Measurements from ENCODE around the gene CFAP77.

CFAP77 gene

DNA sequence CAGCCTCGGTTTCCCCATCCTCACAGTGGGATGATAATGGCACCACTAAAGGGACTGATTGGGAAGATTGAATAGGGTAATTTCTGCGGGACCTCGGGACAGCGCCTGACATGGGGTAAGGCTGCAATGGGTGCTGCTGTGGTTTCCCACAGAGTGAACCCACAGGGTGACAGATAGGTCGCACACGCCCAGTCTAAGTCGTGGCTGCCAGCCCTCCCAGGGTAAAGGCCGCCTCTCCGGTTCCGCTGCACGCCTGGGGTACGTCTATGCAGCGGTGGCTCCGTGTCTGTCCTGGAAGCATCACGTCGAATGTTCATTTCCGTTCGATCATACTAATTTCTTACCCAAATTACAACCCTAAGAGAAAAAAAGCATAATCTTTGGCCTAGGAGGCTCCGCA lies 631 bp downstream of the CFAP77 start:
- DNase-seq = no peak

DNA sequence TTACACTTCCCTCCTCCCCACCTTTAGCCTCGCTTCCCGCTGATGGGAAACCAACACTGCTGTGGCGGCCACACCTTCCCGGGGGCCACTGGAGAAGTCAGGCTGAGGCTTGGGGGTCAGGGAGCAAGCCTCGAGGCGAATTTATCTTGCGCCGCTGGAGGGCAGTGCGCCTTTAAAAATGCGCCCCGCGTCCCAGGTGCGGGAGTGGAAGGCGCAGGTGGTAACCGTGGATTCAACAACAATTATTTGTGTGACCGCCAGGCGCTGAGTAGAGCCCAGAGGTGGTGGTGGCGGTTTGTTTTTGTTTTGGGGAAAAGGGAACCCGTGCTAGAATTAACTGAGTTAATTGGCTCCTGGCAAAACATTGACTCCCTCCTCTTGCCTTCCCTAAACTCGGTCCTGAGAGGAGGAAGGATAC lies 1.1 kb downstream of the CFAP77 start:
- DNase-seq = peak; percentile 50

GRCh38 chr9:132412089-132412488 lies 2.1 kb downstream of the CFAP77 start:
- no peak for DNase-seq

GRCh38 chr9:132413926-132414325 lies 3.9 kb downstream of the CFAP77 start:
- no peak for DNase-seq

DNA sequence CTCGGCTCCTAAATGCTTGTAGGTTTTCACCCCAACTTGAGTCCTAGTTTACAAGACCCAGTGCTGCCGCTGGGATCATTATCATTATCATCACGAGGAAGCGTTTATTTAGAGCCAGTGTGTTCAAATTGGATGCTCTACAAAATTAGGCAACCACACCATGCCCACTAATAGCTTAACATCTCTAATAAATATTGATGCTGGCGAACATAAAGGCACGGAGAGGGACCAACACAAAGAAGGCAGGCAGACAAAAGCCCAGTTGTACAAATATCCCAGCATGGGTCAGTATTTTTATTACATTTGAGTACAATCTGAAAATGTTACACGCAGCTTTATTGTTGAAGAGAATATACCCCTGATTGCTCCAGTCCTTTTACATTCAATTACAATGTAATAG lies 4.7 kb downstream of the CFAP77 start:
- DNase-seq = no peak

DNA sequence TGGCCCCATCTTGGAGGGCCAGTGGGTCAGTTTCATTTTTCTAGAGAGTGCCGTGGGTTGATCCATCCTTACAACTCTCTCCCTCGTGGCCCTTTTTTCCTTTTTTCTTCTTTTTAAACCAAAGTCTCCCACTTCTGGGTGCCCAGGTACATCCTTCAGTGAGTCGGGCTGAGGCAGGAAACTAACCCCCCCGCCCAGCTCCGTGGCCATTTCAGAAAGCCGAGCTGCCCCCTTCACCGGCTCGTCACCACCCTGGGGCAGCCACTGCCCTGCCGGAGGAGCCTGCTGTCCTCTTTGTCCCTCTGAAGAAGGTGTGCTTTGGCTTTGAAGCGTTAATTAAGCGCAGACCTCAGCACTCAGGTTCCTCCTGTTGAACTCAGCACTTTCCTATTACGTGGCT lies 5.2 kb downstream of the CFAP77 start:
- DNase-seq = no peak

DNA sequence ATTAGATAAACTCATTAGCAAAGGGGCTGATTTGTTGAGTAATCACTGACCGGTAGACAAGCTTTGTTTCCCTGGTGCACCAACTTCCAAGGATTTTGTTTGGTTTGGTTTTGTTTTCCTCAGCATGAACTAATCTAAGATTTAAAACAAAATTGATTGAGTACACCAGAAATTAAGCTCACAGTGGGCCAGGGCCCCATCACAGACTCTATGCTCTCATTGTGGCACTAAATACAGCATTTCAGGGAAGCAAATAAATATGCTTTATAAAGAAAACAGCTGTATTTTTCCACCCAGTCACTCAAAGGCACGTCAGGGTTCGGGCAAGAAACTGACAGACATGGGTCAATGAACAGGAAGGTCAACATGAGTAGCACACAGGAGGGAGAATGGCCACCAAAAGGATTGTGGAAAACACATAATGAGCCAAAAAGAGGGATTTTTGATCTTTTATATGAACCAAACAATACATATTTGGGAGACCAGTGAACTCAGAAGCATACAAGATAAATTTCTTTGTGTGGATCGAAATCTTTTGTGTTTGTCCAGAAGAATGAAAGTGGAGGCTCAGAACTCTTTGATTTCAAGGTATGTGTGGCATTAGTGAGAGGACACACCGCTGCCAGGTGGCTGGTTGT lies 8.8 kb downstream of the CFAP77 start:
- DNase-seq = no peak

DNA sequence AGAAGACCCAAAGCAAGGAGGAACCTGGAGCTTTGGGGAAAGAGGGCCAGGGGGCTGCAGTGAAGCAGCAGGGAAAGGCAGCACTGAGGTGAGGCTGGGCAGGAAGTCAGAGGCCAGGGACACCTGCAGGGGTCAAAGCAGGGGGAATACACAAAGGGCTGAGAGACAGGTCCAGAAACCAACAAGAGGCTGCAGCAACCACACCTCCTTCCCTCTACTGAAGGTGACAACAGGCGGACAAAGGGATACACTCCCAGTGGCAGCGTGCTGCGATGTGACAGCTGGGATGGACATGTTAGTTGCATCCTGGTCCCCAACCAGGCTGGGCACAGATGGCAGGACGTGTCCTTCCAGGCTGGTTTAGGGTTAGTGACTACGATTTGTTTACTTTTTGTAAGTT lies 12.6 kb downstream of the CFAP77 start:
- no peak for DNase-seq

DNA sequence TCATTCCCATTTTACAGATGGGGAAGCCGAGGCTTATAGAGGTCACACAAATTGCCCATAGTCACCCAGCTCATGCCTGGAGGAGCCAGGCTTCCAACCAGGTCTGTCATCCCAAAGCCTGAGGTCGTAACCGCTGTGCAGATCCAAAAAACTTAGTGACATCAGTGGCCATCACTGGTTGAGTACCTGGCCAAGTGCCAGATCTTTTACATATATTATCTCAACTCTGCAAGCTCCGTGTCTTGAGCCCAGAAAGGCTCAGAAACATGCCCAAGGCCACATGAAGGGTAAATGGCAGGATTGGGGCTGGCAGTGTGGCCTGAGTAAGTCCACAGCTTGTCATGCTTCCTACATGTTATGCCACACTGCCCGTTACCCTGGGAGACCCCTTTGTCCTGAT lies 13.5 kb downstream of the CFAP77 start:
- DNase-seq = no peak

- DNase-seq = no peak
Observed at GRCh38 chr9:132424857-132425674, 15.1 kb downstream of the CFAP77 start.

DNA sequence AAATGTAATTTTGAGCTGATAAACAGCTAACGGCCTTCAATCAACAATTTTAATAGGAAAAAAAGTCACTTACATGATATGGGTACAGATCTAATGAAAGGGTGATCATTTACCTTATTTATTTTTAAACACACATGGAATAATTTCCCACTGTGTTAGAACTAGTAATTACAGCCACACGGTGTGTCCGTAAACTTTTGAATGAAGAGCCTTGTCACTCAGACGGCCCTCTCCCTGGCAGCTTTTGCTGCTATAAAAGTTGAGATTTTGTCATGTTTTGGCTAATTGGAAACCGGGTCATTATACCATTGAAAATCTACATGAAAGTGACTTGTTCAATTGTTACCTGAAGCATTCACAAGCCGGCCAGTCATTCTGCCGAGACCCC lies 15.7 kb downstream of the CFAP77 start:
- DNase-seq = no peak

DNA sequence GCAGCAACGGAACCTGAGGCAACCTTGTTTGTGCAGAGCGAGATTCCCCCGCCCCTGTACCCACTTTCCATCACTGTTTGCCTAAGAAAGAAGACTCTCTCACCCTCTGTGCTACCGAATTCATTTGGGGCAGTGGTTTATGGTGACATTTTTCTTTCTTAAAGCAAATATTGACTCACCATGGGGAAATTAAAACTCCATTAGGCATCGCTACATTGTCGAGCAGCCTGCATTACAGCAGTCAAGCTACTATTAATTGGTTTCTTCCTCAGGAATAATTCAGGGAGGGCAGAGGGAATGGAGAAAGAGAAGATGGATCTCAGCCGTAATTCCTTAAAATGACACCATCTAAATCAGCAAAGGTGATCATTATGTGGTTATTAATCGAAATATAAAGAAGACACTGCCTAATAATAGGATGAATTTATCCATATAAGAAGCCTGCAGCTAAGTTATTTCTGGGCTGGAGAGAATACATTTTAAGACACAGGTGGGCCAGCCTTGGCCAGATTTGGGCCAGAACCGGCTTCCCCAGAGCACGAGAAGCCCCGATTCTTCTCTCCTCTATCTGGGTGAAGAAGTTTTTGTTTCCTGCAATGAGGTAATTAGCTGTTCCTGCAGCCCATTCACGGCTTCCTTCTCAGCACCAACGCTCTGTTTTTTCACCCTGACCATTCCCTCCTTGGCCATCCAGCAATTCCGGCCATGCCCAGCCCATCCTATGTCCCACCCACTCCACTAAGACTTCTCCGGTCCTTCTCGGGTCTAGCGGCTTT lies 16.8 kb downstream of the CFAP77 start:
- no peak for DNase-seq

- no peak for DNase-seq
Observed at GRCh38 chr9:132430998-132431397, 21.0 kb downstream of the CFAP77 start.

DNA sequence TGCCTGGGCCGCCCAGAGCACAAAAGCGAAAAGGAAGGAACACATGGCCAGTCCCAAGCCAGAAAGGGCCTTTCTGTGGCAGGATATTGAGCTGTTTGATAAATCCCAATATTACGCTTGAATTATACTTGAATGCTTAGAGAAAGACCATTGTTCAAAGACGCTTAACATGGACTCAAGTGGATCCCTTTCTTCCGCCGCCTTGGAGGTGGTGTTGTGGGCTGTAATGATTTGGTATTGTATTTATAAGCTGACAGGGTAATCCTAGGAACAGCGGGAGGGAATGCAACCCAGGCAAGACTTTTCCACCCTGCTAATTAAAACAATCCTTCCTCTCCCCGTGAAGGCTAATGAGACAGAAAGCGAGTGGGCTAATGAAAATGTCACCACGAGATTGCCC lies 24.9 kb downstream of the CFAP77 start:
- no peak for DNase-seq

DNA sequence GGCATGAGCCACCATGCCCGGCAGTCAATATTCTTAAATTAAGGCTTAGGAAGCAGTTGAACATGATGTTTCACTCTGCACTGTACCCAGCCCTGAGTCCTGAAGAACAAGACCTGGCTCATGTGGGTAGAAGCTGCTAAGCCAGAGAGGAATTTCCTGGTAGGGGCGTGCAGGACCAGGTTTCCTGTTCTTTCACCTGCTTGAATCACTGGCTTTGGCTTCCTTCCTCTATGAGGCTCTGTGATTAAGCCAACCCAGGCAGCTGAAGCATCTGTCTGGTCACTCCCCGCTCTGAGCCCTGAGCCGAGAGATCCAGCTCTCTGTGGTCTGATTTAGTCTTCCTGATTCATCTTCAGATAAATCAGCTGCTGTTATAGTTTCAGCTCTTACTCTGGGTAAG lies 29.1 kb downstream of the CFAP77 start:
- DNase-seq = no peak

DNA sequence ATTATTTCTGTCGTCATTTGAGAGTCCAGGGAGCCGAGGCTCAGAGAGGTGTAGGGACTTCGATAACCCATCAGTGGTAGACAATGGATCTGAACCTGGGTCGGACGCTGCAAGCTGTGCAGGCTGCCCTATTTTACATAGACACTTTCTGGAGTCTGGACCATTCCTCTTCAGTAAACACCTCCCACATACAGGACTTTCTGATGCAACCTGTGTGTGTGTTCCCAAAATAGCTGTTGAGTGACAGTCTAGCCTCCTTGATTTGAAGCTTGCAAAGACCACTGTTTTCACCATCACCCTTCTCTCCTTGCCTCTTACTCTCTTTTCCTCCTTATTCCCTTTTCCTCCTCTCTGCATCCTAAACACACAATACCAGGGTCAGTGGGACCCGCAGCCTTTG lies 30.7 kb downstream of the CFAP77 start:
- no peak for DNase-seq

- no peak for DNase-seq
Observed at GRCh38 chr9:132441404-132441803, 31.4 kb downstream of the CFAP77 start.

DNA sequence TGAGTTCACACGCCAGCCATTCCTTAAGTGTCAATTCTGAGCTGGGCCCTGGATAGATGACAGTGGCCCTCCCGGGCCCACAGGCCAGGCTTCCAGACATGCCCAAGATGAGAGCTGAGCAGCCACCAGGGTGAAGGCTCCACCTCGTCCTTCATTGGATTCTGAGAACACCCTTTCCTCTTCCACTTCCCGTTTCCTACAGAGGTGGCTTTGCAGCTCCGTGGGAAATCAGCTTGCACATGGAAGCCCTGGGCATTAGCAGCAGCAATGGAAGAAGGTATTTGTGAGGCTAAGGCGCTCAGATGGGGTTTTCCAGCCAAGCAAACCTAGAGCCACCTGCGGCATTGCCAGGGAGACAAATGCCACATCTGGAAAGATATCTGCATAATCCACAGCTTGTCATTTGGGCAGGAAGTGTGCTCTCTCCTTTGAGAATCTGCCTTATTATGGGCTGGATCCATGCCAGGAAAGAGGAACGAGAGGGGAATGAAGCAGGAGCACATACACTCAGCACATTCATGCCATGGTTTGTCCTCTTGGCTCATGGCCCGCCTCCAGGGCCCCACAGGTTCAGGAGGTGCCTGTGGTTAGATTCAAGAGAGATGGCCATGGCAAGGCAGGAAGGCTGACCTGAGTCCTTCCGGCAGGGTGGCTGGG lies 34.1 kb downstream of the CFAP77 start:
- DNase-seq = no peak

- DNase-seq = no peak
Observed at GRCh38 chr9:132446887-132447286, 36.9 kb downstream of the CFAP77 start.

DNA sequence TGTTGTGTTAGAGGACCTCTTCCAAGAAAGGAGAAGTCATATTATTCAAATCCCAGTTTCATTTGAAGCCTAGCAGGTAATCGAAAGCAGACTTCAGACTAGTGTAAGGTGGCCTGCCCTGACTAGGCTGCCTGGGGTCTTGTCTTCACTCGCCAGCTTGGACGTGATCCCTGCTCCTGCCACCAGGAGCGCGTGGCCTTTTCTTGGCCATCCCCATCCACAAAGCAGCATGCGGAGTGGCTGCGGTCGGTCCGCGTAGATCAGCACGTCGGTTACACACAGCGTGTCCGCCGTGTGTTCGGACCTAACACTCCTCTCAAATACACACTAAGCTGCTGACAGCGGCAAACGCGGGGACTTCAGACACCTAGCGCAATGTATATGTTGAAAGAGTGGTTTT lies 37.3 kb downstream of the CFAP77 start:
- DNase-seq = no peak

DNA sequence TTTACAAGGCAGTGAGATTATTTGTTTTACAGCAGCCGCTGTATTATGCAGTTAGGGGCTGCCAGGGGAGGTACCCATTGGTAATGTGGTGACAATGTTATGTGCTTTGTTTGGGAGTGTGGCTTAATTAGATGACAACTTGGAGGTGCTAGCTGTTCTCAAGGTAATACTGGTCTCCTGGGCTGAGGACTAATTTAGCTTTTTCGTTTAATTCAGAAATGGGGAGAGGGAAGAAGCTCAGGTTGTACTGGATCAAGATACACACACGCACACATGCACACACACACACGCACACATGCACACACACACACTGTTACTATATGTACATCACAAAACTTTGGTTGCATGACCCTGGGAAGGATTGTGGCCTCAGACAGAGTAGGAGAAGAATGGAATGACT lies 37.9 kb downstream of the CFAP77 start:
- DNase-seq = no peak

DNA sequence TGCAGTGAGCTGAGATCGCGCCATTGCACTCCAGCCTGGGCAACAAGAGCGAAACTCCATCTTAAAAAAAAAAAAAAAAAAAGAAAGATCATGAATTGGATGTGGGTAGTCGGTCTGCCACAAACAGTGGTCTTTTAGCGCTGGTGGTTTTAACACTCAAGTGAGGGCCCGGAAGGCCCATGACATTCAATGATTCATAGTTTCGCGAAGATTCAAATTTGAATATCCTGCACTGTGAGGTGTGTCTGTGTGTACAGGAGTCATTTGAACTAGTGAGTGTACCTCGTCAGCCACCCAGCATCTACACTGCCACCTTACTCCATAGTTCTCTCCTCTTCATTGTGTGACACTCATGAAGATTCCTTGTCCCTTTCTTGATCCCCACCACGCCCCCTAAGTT lies 41.3 kb downstream of the CFAP77 start:
- no peak for DNase-seq

DNA sequence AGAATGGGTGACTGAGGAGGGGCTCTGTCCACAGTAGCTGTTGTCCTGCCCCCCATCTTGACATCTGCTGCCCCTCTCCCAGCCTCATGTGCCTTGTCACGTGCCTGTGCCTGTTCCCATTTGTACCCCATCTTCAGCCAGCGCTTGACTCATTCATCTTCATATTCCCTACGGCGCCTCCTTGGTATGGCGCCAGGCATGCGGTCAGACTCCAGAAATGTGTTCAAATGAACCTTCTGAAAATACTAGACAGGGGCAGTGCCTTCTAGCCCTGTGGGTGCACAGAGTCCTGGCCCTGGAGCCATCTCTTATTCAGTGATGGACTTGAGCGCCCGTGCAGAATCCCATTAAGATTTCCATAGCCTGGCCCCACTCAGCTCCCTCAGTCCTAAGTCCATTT lies 46.2 kb downstream of the CFAP77 start:
- no peak for DNase-seq

All from activated CD4-positive, alpha-beta T cell treated with anti-CD3 and anti-CD28 coated beads for 1 hour (primary cell).